Sciatic nerve (tissue), 2 donors: ENCODE measurements around the gene KCNJ3. TPM values are rescaled to one million over a fixed set of nuclear protein-coding genes. Genes with fewer than 3 reads are reported as not detected.

Source experiments
- ATAC-seq: fragments of 200-7000 bp; cut with Tn5 transposase; one replicate; pipeline ENCODE4 v1.9.1; 2020; ENCODE audit warnings: mild to moderate bottlenecking, moderate library complexity
- DNase-seq: peaks from one replicate; pipeline ENCODE4 v3.0.0-alpha.2; 2020; ENCODE audit warnings: low spot score
- intact Hi-C: fragments of 100-400 bp; cut with DNase I; formaldehyde crosslinking; loops from one replicate; pipeline ENCODE4 v1.14.2; 2022
- total RNA-seq: library from RNA; stranded (reverse); fragmentation: NEBNext Ultra II Directional; extraction: Animal tissue kit (Norgen Biotek cat#: 25700); gene quantifications from one replicate; pipeline ENCODE4 v1.2.1, GENCODE V29; 2021
- donor health status: DM: no; HTN: no; CAD: no.
- donor health status: DM: no; HTN: no; CAD: no.

KCNJ3 gene
- total RNA-seq, result 0.62 TPM

DNA sequence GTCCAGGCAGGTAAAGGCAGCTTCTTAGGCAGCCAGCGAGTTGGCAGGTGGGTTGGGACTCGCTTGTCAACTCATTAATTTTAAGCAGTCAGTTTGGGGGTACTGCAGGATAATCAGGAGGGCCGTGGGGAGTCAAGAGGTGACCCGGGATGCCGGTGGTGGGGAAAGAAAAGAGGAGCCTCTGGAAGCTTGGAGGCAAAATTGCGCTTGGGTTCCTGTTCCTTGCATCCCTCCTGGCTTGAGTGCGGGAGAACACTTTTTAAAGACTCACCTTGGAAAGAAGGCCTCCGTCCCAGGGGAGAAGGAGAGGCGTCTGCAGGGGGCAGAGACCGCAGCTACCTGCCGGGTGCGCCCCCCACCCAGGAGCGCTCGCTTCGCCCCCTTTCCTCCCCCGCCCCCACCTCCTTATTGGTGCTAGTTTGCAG, at the start of gene KCNJ3:
KCNJ3 (plus strand) TSS at position 400 of the 425 bp plus-strand sequence. CDS start 81 bp downstream, outside the sequence.
- DNase-seq (no peak), ATAC-seq (no peak)
- intact Hi-C loops, result no loop called here

GRCh38 chr2:154655499-154655898, 43.0 kb upstream of the KCNJ3 start:
- DNase-seq (no peak), ATAC-seq (no peak)
- intact Hi-C loops, result no loop called here

DNA sequence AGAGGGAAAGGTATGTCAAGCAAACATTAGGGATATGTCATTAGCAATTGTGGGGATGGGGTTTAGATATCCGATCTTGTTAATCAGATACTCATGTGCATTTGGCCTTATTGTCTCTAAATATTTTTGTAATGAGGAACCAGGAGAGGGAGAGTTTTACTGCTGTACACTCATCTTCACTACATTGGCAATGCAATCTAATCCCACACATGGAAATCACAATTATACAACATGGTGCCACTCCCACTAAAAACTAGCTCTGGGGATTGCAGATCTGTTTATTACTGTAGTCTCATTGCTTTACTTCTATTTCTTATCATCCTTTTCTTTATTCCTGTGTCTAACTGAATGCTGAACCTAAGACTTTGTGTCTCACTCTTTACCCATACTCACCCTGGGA, 39.6 kb upstream of the KCNJ3 start:
- ATAC-seq (no peak), DNase-seq (no peak)
- intact Hi-C loops, result no loop called here

- intact Hi-C loops, result no loop called here
- ATAC-seq, result no peak
- no peak for DNase-seq
Measured at GRCh38 chr2:154664248-154664647, 34.2 kb upstream of the KCNJ3 start.

DNA sequence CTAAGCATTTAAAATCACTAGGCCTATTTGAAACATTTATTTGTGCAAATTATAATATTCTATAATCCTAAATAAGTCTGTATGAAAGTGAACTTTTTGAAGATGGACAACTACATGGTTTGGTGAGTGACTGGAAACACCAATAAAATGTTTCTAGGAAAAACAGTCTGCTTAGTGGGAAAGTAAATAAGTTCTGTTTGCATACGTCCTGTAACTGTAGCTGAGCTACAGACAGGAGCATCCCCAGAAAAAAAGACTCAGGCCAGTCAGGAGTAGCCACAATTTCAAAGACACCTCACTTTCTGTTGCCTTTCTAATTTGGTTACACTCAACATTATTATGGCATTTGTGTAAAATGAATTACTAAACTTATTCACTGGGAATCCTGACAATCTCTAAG, 28.4 kb upstream of the KCNJ3 start:
- DNase-seq (no peak), ATAC-seq (no peak)
- intact Hi-C loops, result no loop called here

DNA sequence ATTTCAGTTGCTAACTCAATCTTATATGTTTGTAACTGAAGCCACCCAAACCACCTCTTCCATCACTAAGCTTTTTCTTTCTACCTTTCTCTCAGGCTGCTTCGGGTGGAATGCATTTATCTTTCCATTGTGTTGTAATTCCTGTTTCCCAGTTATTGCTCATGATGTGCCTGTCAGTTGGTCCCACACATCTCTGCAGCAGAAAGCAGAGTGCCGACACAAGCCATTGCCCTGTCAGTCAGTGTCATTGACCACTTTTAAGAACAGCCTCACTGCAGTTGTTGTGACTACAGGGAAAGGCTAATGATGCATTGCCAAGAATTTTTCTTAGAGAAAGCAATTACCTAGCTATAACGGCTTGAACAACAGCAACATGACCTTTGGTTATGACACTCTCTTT, 24.8 kb upstream of the KCNJ3 start:
- DNase-seq (no peak), ATAC-seq (no peak)
- intact Hi-C loops, result no loop called here

DNA sequence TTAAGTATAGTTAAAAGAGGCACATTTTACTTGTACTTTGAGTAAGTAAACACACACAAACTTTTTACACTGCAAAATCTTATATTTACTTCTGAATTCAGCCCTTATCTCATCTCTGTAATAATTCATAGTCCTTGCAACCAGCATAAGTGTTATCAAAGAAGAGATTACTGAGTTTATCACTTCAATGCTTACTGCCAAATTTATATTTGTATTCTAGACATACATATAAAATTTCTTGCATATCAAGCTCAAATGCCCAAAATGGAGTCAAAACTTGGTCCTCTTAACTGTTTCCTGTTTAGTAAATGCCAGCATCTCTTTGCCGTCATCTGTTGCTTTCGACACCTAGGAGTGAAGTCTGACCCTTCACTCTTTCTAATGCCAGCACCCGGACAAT, 21.1 kb upstream of the KCNJ3 start:
- intact Hi-C loops, result no loop called here
- no peak for ATAC-seq

DNA sequence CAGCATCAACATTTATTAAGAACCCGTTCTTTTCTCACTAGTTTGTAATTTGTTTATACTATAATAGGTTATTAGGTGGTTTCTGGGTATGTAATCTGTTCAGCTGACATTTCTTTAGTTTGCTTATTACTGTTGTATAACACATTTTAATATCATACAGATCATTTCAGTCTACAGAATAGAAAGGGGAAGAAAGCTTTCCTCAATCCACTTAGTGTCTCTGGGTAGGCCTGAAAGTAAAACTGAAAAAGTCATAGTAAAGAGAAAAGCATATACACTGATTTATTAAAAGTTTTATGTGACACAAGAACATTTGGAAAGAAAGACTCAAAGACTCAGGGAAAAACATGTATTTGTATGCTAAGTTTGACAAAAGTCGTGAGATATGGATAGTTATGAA, 16.8 kb upstream of the KCNJ3 start:
- DNase-seq (no peak), ATAC-seq (no peak)
- intact Hi-C loops, result no loop called here

More for the DNA sequence above, 21.1 kb upstream of the KCNJ3 start:
- DNase-seq, result no peak

DNA sequence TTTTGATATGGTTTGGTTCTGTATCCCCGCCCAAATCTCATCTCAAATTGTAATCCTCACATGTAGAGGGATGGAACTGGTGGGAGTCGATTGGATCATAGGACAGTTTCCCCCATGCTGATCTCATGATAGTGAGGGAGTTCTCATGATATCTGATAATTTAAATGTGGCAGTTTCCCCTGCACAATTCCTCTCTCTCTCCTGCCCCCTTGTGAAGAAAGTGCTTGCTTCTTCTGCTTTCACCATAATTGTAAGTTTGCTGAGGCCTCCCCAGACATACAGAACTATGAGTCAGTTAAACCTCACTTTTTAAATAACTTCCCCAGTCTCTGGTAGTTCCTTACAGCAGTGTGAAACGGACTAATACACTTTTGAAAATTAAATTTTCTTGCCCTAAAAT, 12.3 kb upstream of the KCNJ3 start:
- DNase-seq (no peak), ATAC-seq (no peak)
- intact Hi-C loops, result no loop called here

GRCh38 chr2:154688373-154688772, 10.1 kb upstream of the KCNJ3 start:
- no peak for DNase-seq
- intact Hi-C loops, result no loop called here
- ATAC-seq, result no peak

DNA sequence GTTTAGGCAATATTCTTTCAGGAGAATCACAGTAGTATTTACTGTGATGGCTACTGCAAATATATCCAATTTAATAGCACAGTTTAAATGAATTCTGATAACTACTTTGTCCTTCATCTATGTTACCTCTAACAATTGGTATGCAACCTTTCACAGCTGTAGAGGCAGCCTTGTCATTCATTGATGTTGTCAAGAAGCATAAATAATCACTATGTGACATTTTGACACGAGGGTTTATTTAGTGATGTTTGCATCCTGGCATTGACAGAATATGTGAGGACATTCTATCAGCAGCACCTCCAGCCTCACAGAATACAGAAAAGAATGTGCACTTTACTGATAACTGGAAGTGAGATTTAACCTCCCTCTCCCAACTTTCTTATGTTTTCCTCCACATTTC, 9.3 kb upstream of the KCNJ3 start:
- ATAC-seq, result no peak
- DNase-seq, result no peak
- intact Hi-C loops, result no loop called here

DNA sequence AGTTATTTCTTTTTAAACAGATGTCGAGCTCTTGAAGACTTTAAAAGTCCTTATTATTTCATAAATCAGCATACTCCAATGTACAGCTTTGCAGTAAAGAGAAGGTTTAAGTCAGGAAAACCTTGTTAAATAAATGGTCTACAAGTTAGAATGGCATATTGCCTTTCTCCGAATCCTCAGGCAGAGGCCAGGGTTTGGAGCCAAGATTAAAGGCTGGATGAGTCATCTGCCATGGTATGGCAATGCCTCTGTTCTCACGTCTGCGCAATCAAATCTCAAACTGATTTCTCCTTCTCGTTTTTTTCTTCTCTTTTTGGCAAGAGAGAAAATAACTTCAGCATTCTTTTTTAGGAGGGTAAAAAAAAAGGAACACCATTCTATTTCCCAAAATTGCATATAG, 5.6 kb upstream of the KCNJ3 start:
- intact Hi-C loops, result no loop called here
- DNase-seq, result no peak
- ATAC-seq, result no peak

DNA sequence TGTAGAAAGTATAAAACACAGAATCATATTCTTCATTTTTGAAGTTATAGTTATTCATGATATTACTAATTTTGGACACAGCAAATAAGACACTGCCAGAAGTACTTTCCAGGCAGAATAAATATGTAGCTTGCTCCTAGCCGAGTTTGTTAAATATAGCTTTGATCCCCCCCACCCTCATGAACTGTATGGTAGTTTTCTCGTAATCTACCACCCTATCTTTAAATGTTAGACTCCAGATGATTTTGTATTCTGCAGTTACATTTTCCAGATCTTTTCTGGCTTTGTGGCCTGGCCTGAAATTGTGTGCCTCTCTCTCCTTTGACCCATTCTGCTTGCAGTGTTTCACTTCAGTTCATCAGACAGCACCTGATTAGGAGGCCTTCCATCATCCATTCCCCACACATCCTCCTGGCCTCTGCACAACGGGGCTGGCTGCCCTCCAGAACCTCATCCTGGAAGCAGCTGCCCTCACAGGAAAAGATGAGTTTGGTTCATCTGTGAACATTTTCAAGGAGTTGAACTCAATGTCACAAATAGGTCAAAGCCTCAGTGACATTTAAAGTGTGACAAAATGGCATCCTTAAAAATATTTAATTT, 4.7 kb upstream of the KCNJ3 start:
- ATAC-seq (no peak), DNase-seq (no peak)
- intact Hi-C loops, result no loop called here

DNA sequence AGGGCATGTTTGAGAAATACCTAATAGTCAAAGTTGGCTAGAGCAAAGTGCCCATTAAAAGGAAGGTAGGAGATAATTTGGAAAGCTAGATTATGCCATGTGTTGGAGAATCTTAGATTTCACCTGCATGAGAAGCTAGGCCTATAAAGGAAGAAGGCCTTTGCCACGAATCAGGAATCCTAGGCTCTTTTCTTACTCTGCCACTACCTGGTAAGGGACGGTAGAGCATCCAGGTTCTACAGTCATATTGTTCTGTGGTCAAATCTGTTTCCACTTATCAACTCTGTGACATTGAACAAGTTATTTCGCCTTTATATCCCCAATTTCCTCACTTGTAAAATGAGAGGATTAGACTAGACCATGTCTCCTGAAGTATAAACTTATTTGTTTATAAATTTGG, 3.6 kb upstream of the KCNJ3 start:
- DNase-seq (no peak), ATAC-seq (no peak)
- intact Hi-C loops, result no loop called here

GRCh38 chr2:154696369-154696768, 2.1 kb upstream of the KCNJ3 start:
- DNase-seq, result no peak
- no peak for ATAC-seq
- intact Hi-C loops, result no loop called here

DNA sequence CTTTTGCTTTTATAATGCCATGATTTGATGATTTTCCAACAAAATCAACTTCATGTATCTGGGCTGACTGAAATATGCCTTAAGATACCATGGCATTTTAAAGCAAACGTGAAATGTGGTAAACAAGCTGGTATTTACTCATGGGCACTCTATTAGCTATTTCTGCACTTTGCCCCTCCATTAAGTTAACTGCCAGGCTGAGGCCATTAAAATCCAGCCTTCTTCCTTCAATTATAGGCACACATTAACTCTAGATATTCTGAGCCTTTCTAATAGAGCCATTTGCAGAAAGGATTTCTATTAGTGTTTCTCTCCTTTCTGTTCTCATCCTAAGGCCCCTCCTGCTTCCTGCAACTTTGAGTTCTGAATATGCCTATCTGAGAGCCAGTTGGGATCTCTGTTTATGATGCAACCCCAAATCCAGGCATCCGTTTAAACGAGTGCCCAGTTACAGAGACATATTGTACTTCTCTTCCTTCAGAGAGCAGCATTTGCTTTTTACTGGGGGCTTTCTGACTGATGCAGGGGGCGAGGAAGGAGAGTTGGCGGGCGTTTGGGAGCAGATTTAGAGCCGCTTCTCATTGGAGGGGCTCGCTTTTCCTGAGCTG, 1.6 kb upstream of the KCNJ3 start:
- DNase-seq (no peak), ATAC-seq (no peak)
- intact Hi-C loops, result no loop called here

- ATAC-seq, result peak; percentile 62
- intact Hi-C loops, result no loop called here
- no peak for DNase-seq
Measured at GRCh38 chr2:154697418-154698252, 860 bp upstream of the KCNJ3 start.

DNA sequence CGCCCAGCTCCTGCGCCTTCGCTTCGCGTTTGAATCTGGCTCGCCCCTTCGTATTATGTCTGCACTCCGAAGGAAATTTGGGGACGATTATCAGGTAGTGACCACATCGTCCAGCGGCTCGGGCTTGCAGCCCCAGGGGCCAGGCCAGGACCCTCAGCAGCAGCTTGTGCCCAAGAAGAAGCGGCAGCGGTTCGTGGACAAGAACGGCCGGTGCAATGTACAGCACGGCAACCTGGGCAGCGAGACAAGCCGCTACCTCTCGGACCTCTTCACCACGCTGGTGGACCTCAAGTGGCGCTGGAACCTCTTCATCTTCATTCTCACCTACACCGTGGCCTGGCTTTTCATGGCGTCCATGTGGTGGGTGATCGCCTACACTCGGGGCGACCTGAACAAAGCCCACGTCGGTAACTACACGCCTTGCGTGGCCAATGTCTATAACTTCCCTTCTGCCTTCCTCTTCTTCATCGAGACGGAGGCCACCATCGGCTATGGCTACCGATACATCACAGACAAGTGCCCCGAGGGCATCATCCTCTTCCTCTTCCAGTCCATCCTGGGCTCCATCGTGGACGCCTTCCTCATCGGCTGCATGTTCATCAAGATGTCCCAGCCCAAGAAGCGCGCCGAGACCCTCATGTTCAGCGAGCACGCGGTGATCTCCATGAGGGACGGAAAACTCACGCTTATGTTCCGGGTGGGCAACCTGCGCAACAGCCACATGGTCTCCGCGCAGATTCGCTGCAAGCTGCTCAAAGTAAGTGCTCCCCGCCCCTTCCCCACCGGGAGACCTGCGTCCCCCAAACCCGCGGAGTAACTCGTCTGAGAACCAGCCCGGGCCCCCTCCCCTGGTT, 453 bp downstream of the KCNJ3 start:
- intact Hi-C loops, result no loop called here

DNA sequence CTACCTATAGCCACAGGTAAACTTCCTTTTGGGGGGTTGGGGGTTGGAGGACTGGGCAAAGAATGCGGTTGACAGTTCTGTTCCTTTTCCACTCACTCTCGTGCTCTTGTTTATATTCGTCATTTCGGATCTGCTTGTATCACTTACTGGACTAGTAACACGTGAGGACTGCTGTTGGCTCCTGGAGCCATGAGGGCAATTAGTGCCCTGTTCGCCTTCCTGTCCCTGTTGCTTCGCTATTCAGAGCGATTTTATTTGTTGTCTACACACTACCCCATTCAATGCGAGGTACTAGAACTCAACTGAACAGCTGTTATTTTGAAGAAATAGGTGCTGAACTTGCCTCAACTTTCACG, 1.1 kb downstream of the KCNJ3 start:
- no peak for ATAC-seq
- intact Hi-C loops, result no loop called here
- no peak for DNase-seq

More for the DNA sequence above, 453 bp downstream of the KCNJ3 start:
- DNase-seq (no peak), ATAC-seq (peak; percentile 35)

- DNase-seq, result no peak
- intact Hi-C loops, result no loop called here
- no peak for ATAC-seq
Measured at GRCh38 chr2:154700136-154700535, 1.6 kb downstream of the KCNJ3 start.
